Spleen (tissue), 7 donors: Measurements from ENCODE around the gene MBLAC1.

Experiments used
- POLR2A ChIP-seq, 3 donors: fragments of 450-650 bp; IDR thresholded peaks; one replicate each; pipeline ENCODE4 v1.5.1; 2017; ENCODE audit warnings: antibody characterized with exemption in 3 of 3, mild to moderate bottlenecking in 1 of 3
- POLR2AphosphoS5 ChIP-seq, 3 donors: sonication (generic); formaldehyde crosslinking; IDR thresholded peaks; one replicate each; pipeline ENCODE4 v1.5.1; 2017; ENCODE audit warnings: antibody characterized with exemption in 3 of 3
- TF ChIP-seq, protein P1 (sequence below), 11 experiments: fragments of 200-600 bp in 7 of 11; fragments of 450-650 bp in 4 of 11; sonication (generic) in 4 of 11; IDR thresholded peaks in 8 of 11; conservative IDR thresholded peaks in 3 of 11; 1 replicate in 7 of 11; 2 replicates in 4 of 11; pipeline versions ENCODE4 v1.4.0 to v1.8.0; 2016 to 2021; ENCODE audit warnings: antibody characterized with exemption in 11 of 11, inconsistent platforms in 4 of 11, mild to moderate bottlenecking in 1 of 11
- donor health status: DM: no; HTN: no; CAD: no; lungs with moderate emphysema.
- donor health status: DM: no; HTN: no; CAD: no.
- donor health status: DM: no; HTN: no; CAD: no.

DNA sequence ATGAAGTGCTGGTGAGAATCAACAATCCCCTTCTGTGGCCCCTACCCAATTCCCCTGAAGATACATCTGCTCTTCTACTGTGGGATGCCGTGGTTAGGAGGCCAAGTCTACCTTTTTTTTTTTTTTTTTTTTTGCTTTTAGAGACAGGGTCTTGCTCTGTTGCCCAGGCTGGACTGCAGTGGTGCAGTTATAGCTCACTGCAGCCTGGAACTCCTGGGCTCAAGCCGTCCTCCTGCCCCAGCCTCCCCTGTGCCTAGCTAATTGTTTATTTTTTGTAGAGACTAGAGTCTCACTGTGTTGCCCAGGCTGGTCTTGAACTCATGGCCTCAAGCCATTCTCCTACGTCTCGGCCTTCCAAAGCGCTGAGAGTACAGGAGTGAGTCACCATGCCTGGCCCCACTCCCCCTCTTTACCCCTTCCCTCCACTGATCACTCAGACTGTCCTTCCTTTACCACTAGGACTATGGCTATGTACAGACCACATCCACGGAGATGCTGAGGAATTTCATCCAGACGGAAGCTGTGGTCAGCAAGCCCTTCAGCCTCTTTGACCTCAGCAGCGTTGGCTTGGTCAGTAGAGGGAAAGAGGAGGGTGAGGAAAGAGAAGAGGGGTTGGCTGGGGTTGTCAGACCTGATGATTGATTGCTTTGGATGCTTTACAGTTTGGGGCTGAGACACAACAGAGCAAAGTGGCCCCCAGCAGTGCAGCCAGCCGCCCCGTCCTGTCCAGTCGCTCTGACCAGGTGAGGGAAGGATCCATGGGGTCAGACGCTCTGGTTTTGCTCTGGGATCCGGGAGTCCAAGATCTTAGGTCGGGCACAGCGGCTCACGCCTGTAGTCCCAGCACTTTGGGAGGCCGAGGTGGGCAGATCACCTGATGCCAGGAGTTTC, 23.6 kb upstream of the MBLAC1 start:
- TF ChIP-seq, protein P1, sequence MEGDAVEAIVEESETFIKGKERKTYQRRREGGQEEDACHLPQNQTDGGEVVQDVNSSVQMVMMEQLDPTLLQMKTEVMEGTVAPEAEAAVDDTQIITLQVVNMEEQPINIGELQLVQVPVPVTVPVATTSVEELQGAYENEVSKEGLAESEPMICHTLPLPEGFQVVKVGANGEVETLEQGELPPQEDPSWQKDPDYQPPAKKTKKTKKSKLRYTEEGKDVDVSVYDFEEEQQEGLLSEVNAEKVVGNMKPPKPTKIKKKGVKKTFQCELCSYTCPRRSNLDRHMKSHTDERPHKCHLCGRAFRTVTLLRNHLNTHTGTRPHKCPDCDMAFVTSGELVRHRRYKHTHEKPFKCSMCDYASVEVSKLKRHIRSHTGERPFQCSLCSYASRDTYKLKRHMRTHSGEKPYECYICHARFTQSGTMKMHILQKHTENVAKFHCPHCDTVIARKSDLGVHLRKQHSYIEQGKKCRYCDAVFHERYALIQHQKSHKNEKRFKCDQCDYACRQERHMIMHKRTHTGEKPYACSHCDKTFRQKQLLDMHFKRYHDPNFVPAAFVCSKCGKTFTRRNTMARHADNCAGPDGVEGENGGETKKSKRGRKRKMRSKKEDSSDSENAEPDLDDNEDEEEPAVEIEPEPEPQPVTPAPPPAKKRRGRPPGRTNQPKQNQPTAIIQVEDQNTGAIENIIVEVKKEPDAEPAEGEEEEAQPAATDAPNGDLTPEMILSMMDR (IDR thresholded peaks at IDR 0.05 in 8 of 11, conservative IDR thresholded peaks at IDR 0.05 in 3 of 11): no peak
- TF ChIP-seq POLR2AphosphoS5 (IDR thresholded peaks at IDR 0.05) (no peak), POLR2A (IDR thresholded peaks at IDR 0.05) (no peak)
